SK-N-MC (cell line): ENCODE measurements around the gene SYS1.

ENCODE experiments used
- DNase-seq: peaks from one replicate; pipeline ENCODE4 v3.0.0-alpha.2; 2011; ENCODE audit warnings: low read depth, low spot score
- H3K27ac ChIP-seq: fragments of 200-600 bp; sonication (generic); 2 replicates; pipeline ENCODE4 v1.5.1; 2016; ENCODE audit warnings: mixed run types
- H3K36me3 ChIP-seq: fragments of 200-600 bp; sonication (generic); 2 replicates; pipeline ENCODE4 v1.6.1; 2017; ENCODE audit warnings: antibody characterized with exemption, low read length, mixed read lengths; ENCODE audit not compliant: insufficient read depth
- H3K4me3 ChIP-seq: fragments of 200-600 bp; sonication (generic); 2 replicates; pipeline ENCODE4 v1.5.1; 2016
- H3K9ac ChIP-seq: fragments of 200-600 bp; sonication (generic); 2 replicates; pipeline ENCODE4 v1.8.0; 2017; ENCODE audit warnings: mixed run types, mixed read lengths; ENCODE audit not compliant: insufficient read length
- H3K9me3 ChIP-seq: fragments of 200-600 bp; sonication (generic); 2 replicates; pipeline ENCODE4 v1.6.1; 2017; ENCODE audit warnings: low read depth, mild to moderate bottlenecking, antibody characterized with exemption, low read length, moderate library complexity, mixed read lengths
- EZH2 ChIP-seq: fragments of 200-600 bp; sonication (generic); IDR thresholded peaks from one replicate; pipeline ENCODE4 v1.6.1; 2017; ENCODE audit warnings: antibody characterized with exemption
- FOXP2 ChIP-seq: optimal IDR thresholded peaks from 2 replicates; pipeline ENCODE3; 2011; ENCODE audit warnings: mild to moderate bottlenecking, moderate library complexity; ENCODE audit not compliant: insufficient read depth; ENCODE audit errors: extremely low read length, control extremely low read depth
- POLR2AphosphoS5 ChIP-seq: IDR thresholded peaks from 2 replicates; pipeline ENCODE4 v1.6.1; 2012; ENCODE audit warnings: mild to moderate bottlenecking, low read depth, low read length, borderline replicate concordance

Gene SYS1

DNA sequence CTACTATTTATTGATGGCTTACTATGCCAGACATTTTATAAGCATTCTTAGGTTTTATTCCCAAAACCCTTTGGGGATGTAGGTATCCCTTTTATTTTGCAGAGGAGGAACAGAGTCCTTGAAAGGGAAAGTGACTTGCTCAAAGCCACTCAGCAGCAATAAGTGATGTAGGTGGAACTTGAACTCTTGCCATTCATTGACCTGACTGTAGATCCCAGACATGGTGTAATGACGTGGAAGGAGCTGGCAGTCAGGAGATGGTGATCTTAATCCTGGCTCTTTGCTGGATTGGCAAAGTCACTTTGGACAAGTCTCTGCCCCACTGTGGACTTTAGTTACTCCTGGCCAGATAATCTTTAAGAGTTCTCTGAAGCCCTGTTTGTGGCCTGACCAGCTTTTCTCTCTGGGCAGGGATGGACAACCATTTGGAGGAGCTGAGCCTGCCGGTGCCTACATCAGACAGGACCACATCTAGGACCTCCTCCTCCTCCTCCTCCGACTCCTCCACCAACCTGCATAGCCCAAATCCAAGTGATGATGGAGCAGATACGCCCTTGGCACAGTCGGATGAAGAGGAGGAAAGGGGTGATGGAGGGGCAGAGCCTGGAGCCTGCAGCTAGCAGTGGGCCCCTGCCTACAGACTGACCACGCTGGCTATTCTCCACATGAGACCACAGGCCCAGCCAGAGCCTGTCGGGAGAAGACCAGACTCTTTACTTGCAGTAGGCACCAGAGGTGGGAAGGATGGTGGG, 46.7 kb downstream of the SYS1 start:
- no peak for DNase-seq
- Histone ChIP-seq H3K4me3 (no peak overlapping the region), H3K27ac (no peak overlapping the region), H3K36me3 (peaks cover 29% of the 10 kb centered on the region), H3K9me3 (no peaks in the 10 kb centered on the region), H3K9ac (no peak overlapping the region)
- TF ChIP-seq EZH2 (no peak), POLR2AphosphoS5 (no peak), FOXP2 (no peak)

DNA sequence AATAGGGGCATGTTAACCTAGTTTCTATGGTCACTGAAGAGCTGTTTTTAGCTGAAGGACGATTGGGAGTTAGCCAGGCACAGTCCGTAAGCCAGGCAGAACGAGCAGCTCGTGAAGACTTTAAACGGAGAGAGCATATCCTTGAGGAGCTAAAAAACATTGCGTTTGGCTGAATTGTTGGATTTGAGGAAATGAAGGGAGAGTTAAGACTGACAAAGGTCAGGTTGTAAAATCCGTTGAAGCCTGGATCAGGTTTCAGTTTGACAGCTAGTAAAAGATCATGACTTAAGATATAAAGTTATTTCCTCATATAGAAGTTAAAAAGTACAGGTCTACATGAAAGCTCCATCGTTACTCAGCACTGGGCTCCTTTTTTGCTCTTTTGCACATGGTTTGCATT, 47.9 kb downstream of the SYS1 start:
- TF ChIP-seq POLR2AphosphoS5 (no peak), FOXP2 (no peak), EZH2 (no peak)
- no peak for DNase-seq
- H3K9ac ChIP-seq: no peak overlapping the region
- H3K27ac ChIP-seq: no peak overlapping the region
- no peaks in the 10 kb centered on the region for H3K9me3 ChIP-seq
- H3K36me3 ChIP-seq: peaks cover 29% of the 10 kb centered on the region
- H3K4me3 ChIP-seq: no peak overlapping the region

DNA sequence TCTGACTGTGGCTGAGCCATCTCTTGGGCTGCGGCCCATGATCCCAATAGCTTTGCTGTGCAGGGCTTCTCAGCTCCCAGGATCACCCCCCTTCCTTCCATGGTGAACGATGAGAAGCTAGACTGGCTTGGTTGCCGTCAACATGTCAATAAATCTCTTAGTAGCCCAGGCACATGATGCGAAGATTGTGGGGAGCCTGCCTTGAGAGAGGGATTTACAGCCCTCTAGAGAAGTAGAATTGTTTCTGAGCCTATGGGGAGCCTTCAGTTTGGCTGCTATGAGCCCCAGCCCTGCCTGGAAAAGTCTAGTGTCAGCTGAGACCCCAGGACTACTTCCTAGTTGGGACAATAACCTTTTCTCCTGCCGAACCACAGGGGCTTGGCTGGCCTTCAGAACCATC, 49.7 kb downstream of the SYS1 start:
- Histone ChIP-seq H3K27ac (no peak overlapping the region), H3K9me3 (no peaks in the 10 kb centered on the region), H3K4me3 (no peak overlapping the region), H3K36me3 (peaks cover 29% of the 10 kb centered on the region), H3K9ac (no peak overlapping the region)
- DNase-seq: no peak
- TF ChIP-seq EZH2 (no peak), POLR2AphosphoS5 (no peak), FOXP2 (no peak)

DNA sequence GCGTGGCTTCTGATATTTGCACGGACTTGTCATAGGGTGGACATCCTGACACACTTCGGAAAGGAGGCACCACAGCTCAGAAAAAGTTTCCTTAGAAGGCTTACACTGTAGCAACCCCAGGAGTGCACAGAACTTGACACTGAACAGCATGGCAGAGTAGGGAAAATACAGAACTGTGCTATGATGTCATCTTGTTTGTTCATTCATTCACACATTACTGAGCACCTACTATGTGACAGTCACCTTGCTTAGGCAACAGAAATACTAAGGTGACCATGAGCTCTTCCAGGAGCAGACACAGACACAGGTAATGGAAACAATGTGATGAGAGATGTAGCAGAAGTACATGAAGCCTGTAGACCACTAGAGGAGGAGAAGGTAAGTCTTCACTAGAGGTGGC, 50.5 kb downstream of the SYS1 start:
- DNase-seq: no peak
- H3K4me3 ChIP-seq: no peak overlapping the region
- no peak overlapping the region for H3K27ac ChIP-seq
- H3K36me3 ChIP-seq: peaks cover 32% of the 10 kb centered on the region
- TF ChIP-seq POLR2AphosphoS5 (no peak), FOXP2 (no peak), EZH2 (no peak)
- no peaks in the 10 kb centered on the region for H3K9me3 ChIP-seq
- no peak overlapping the region for H3K9ac ChIP-seq

- peak within 1 kb of the TSS; percentile 1; the same call in 1 of the 2 replicates for H3K27ac ChIP-seq
- H3K36me3 ChIP-seq: peaks cover 31% of the 10 kb centered on the region
- TF ChIP-seq EZH2: no peak
- TF ChIP-seq POLR2AphosphoS5: peak; percentile 93
- no peak for TF ChIP-seq FOXP2
- no peaks in the 10 kb centered on the region for H3K9me3 ChIP-seq
- peak within 1 kb of the TSS; percentile 90 for H3K9ac ChIP-seq
- H3K4me3 ChIP-seq: peak within 1 kb of the TSS; percentile 85
- DNase-seq: peak; percentile 39
Observed at GRCh38 chr20:45415822-45416637, 53.1 kb downstream of the SYS1 start, which contains the start of gene PIGT. Gene PIGT (plus strand): TSS chr20:45416141. CDS start chr20:45416157, 16 bp downstream.

- H3K9ac ChIP-seq: peak overlapping the region; percentile 90
- H3K4me3 ChIP-seq: peak overlapping the region; percentile 85
- no peak for TF ChIP-seq EZH2
- no peak for TF ChIP-seq POLR2AphosphoS5
- no peak for TF ChIP-seq FOXP2
- H3K9me3 ChIP-seq: no peaks in the 10 kb centered on the region
- no peak for DNase-seq
- peaks cover 33% of the 10 kb centered on the region; the same call in 1 of the 2 replicates for H3K36me3 ChIP-seq
- H3K27ac ChIP-seq: no peak overlapping the region
Observed at GRCh38 chr20:45416917-45417316, 54.0 kb downstream of the SYS1 start.
